ENCODE results near the gene PWWP2B. TPM values are rescaled to one million over a fixed set of nuclear protein-coding genes. Genes with fewer than 3 reads are reported as not detected.

The PWWP2B gene
- total RNA-seq, 2 donors from 2014 or later, result 51.9 to 55.3 TPM

- DNase-seq, result no peak
- intact Hi-C loops (cut with DNase I, micrococcal nuclease), result loop anchor here in 1 of 2 donors (5.0 kb wide), 1 partner anchor 53 kb away; no protein-coding TSS in a partner anchor
- ATAC-seq, result no peak
These were observed 48.7 kb downstream of the PWWP2B start for GRCh38 chr10:132445516-132446194.

- ATAC-seq, result no peak
- intact Hi-C loops (cut with DNase I, micrococcal nuclease), result loop anchor here in 1 of 2 donors (5.0 kb wide), 1 partner anchor 54 kb away; no protein-coding TSS in a partner anchor
These were observed 49.2 kb downstream of the PWWP2B start for GRCh38 chr10:132446195-132446581.

GRCh38 chr10:132446661-132447445, 49.9 kb downstream of the PWWP2B start:
- ATAC-seq (peak; percentile 76), DNase-seq (peak; percentile 87 to 93)
- intact Hi-C loops (cut with DNase I, micrococcal nuclease), result loop anchor here in 1 of 2 donors (5.0 kb wide), 1 partner anchor 55 kb away; no protein-coding TSS in a partner anchor

More at GRCh38 chr10:132446195-132446581, 49.2 kb downstream of the PWWP2B start:
- DNase-seq, result peak in 1 of 2 donors; percentile 40

- intact Hi-C loops (cut with DNase I, micrococcal nuclease), result loop anchor here in 1 of 2 donors (5.0 kb wide), 1 partner anchor 55 kb away; no protein-coding TSS in a partner anchor
- DNase-seq, result peak in 1 of 2 donors; percentile 72
- ATAC-seq, result peak; percentile 59
These were observed 50.6 kb downstream of the PWWP2B start for GRCh38 chr10:132447446-132448247.

- DNase-seq (peak; percentile 90 to 91), ATAC-seq (peak; percentile 59)
- intact Hi-C loops (cut with DNase I, micrococcal nuclease), result loop anchor here in 1 of 2 donors (5.0 kb wide), 1 partner anchor 56 kb away; no protein-coding TSS in a partner anchor
These were observed 51.3 kb downstream of the PWWP2B start for GRCh38 chr10:132448248-132448731.

GRCh38 chr10:132449051-132449810, 52.2 kb downstream of the PWWP2B start:
- intact Hi-C loops (cut with DNase I, micrococcal nuclease), result loop anchor here in 1 of 2 donors (5.0 kb wide), 1 partner anchor 57 kb away; no protein-coding TSS in a partner anchor
- ATAC-seq, result peak; percentile 12
- peak; percentile 79 to 80 for DNase-seq

GRCh38 chr10:132449811-132450181, 52.8 kb downstream of the PWWP2B start:
- ATAC-seq (no peak), DNase-seq (peak; percentile 36 to 39)
- intact Hi-C loops (cut with DNase I, micrococcal nuclease), result loop anchor here (5.0 kb wide), 1 partner anchor 57 kb away; no protein-coding TSS in a partner anchor

- DNase-seq (peak; percentile 17 to 45), ATAC-seq (no peak)
- intact Hi-C loops (cut with DNase I, micrococcal nuclease), result loop anchor here in 1 of 2 donors (5.0 kb wide), 1 partner anchor 58 kb away; no protein-coding TSS in a partner anchor
These were observed 53.4 kb downstream of the PWWP2B start for GRCh38 chr10:132450466-132450824.

GRCh38 chr10:132450825-132451505, 54.0 kb downstream of the PWWP2B start:
- intact Hi-C loops (cut with DNase I, micrococcal nuclease), result loop anchor here in 1 of 2 donors (5.0 kb wide), 1 partner anchor 59 kb away; no protein-coding TSS in a partner anchor
- peak; percentile 18 to 36 for DNase-seq
- no peak for ATAC-seq

- DNase-seq (peak; percentile 71 to 73), ATAC-seq (no peak)
- intact Hi-C loops (cut with DNase I, micrococcal nuclease), result loop anchor here in 1 of 2 donors (5.0 kb wide), 1 partner anchor 59 kb away; no protein-coding TSS in a partner anchor
These were observed 54.7 kb downstream of the PWWP2B start for GRCh38 chr10:132451506-132452215.

GRCh38 chr10:132452216-132452650, 55.2 kb downstream of the PWWP2B start:
- no peak for ATAC-seq

GRCh38 chr10:132452651-132453469, 55.9 kb downstream of the PWWP2B start:
- intact Hi-C loops (cut with DNase I, micrococcal nuclease), result loop anchor here in 1 of 2 donors (5.0 kb wide), 1 partner anchor 61 kb away; no protein-coding TSS in a partner anchor
- DNase-seq, result peak; percentile 94 to 97

More at GRCh38 chr10:132452216-132452650, 55.2 kb downstream of the PWWP2B start:
- peak; percentile 49 to 52 for DNase-seq
- intact Hi-C loops (cut with DNase I, micrococcal nuclease), result loop anchor here in 1 of 2 donors (5.0 kb wide), 1 partner anchor 60 kb away; no protein-coding TSS in a partner anchor

GRCh38 chr10:132453470-132453861, 56.5 kb downstream of the PWWP2B start:
- intact Hi-C loops (cut with DNase I, micrococcal nuclease), result loop anchor here in 1 of 2 donors (5.0 kb wide), 1 partner anchor 61 kb away; no protein-coding TSS in a partner anchor
- ATAC-seq (peak; percentile 6), DNase-seq (peak in 1 of 2 donors; percentile 44)

More at GRCh38 chr10:132452651-132453469, 55.9 kb downstream of the PWWP2B start:
- peak; percentile 71 for ATAC-seq

- ATAC-seq (no peak), DNase-seq (peak in 1 of 2 donors; percentile 27)
- intact Hi-C loops (cut with DNase I, micrococcal nuclease), result loop anchor here in 1 of 2 donors (5.0 kb wide), 1 partner anchor 62 kb away; no protein-coding TSS in a partner anchor
These were observed 57.5 kb downstream of the PWWP2B start for GRCh38 chr10:132454296-132455198.
